Measurements from ENCODE around the gene NMT1.

DNA sequence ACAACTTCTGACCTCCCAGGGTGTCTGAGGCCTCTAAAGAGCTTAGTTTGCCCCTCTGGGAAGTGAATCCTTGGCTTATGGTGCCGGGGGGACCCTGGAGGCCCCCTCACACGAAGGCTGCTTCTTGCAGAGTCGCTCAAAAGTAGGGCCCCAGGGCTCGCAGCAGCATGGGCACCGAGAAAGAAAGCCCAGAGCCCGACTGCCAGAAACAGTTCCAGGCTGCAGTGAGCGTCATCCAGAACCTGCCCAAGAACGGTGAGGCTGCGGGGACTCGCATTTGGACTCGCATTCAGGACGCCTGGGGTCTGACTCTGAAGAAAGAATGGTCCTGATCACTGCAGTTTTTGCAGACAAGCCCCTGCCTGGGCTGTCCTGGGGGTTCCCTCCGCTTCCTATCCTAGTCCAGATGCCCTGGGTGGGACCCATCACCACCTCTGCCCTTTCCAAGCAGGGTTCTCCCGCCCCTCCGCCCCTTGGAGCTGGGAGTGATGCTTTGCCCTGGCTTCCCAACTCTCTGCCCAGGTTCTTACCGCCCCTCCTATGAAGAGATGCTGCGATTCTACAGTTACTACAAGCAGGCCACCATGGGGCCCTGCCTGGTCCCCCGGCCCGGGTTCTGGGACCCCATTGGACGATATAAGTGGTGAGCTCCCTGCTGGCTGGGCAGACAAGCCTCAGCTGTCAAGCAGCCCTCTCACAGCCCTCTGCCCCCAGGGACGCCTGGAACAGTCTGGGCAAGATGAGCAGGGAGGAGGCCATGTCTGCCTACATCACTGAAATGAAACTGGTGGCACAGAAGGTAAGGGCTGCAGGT lies 75.1 kb downstream of the NMT1 start:
- no peak for TF ChIP-seq NR1H2 (CRISPR knock-in tag; IDR thresholded peaks at IDR 0.05)
- TF ChIP-seq, protein P1, sequence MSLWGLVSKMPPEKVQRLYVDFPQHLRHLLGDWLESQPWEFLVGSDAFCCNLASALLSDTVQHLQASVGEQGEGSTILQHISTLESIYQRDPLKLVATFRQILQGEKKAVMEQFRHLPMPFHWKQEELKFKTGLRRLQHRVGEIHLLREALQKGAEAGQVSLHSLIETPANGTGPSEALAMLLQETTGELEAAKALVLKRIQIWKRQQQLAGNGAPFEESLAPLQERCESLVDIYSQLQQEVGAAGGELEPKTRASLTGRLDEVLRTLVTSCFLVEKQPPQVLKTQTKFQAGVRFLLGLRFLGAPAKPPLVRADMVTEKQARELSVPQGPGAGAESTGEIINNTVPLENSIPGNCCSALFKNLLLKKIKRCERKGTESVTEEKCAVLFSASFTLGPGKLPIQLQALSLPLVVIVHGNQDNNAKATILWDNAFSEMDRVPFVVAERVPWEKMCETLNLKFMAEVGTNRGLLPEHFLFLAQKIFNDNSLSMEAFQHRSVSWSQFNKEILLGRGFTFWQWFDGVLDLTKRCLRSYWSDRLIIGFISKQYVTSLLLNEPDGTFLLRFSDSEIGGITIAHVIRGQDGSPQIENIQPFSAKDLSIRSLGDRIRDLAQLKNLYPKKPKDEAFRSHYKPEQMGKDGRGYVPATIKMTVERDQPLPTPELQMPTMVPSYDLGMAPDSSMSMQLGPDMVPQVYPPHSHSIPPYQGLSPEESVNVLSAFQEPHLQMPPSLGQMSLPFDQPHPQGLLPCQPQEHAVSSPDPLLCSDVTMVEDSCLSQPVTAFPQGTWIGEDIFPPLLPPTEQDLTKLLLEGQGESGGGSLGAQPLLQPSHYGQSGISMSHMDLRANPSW (CRISPR knock-in tag; conservative IDR thresholded peaks at IDR 0.05; ENCODE audit: low read depth): no peak
- TF ChIP-seq, protein P2, sequence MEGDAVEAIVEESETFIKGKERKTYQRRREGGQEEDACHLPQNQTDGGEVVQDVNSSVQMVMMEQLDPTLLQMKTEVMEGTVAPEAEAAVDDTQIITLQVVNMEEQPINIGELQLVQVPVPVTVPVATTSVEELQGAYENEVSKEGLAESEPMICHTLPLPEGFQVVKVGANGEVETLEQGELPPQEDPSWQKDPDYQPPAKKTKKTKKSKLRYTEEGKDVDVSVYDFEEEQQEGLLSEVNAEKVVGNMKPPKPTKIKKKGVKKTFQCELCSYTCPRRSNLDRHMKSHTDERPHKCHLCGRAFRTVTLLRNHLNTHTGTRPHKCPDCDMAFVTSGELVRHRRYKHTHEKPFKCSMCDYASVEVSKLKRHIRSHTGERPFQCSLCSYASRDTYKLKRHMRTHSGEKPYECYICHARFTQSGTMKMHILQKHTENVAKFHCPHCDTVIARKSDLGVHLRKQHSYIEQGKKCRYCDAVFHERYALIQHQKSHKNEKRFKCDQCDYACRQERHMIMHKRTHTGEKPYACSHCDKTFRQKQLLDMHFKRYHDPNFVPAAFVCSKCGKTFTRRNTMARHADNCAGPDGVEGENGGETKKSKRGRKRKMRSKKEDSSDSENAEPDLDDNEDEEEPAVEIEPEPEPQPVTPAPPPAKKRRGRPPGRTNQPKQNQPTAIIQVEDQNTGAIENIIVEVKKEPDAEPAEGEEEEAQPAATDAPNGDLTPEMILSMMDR (IDR thresholded peaks at IDR 0.05): no peak
- TF ChIP-seq, protein P3, sequence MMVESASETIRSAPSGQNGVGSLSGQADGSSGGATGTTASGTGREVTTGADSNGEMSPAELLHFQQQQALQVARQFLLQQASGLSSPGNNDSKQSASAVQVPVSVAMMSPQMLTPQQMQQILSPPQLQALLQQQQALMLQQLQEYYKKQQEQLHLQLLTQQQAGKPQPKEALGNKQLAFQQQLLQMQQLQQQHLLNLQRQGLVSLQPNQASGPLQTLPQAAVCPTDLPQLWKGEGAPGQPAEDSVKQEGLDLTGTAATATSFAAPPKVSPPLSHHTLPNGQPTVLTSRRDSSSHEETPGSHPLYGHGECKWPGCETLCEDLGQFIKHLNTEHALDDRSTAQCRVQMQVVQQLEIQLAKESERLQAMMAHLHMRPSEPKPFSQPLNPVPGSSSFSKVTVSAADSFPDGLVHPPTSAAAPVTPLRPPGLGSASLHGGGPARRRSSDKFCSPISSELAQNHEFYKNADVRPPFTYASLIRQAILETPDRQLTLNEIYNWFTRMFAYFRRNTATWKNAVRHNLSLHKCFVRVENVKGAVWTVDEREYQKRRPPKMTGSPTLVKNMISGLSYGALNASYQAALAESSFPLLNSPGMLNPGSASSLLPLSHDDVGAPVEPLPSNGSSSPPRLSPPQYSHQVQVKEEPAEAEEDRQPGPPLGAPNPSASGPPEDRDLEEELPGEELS (CRISPR knock-in tag; IDR thresholded peaks at IDR 0.05): no peak
